ENCODE measurements around the gene CCDC15.

Gene CCDC15

DNA sequence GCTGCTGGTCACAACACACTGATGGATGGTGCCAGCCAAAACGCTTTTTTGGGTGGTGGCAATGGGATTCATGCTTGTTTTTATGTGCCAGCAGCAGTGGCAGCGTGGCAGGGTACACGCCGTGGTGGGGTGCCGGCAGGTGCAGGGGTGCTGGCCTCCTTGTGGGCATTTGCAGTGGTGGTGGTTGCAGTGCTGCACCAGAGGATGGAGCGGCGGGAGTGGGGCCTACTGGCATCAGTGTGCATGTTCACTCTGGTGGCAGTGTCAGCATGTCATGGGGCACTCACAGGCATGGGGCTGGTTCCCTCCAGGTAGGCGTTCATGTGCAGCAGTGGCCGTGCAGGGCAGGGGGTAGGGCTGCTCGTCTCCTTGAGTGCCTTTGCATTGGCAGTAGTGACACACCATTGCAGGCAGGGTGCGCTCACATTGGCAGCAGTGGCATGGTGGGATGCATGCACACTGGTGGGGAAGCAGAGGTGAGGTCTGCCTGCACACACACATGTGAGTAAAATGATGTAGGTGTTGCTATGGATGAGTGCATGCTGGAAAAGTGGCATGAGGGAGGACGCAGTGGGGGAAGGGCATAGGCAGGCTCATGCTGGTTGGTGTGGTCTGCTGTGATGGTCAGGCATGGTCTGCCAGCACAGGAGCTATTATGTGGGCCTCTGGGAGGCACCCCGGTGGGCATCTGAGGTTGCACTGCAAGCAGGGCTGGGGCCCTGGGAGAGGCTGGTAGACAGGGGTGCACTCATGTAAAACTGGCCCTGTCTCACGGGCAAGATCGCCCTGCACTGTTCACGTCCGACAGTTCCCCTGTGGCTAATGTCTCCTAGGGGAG lies 29.9 kb downstream of the CCDC15 start:
- TF ChIP-seq, protein P1, sequence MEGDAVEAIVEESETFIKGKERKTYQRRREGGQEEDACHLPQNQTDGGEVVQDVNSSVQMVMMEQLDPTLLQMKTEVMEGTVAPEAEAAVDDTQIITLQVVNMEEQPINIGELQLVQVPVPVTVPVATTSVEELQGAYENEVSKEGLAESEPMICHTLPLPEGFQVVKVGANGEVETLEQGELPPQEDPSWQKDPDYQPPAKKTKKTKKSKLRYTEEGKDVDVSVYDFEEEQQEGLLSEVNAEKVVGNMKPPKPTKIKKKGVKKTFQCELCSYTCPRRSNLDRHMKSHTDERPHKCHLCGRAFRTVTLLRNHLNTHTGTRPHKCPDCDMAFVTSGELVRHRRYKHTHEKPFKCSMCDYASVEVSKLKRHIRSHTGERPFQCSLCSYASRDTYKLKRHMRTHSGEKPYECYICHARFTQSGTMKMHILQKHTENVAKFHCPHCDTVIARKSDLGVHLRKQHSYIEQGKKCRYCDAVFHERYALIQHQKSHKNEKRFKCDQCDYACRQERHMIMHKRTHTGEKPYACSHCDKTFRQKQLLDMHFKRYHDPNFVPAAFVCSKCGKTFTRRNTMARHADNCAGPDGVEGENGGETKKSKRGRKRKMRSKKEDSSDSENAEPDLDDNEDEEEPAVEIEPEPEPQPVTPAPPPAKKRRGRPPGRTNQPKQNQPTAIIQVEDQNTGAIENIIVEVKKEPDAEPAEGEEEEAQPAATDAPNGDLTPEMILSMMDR (IDR thresholded peaks at IDR 0.05): no peak
- Histone ChIP-seq H3K9me3 (peaks cover 5% of the 10 kb centered on the region), H3K27me3 (no peaks in the 10 kb centered on the region), H3K36me3 (peaks cover 6% of the 10 kb centered on the region), H3K4me1 (ENCODE audit: control insufficient read depth in 1 of 2, insufficient read depth in 1 of 2, low read depth in 1 of 2, low read length in 1 of 2) (no peaks in the 10 kb centered on the region), H3K4me3 (ENCODE audit: low read depth in 1 of 2, low read length in 1 of 2) (no peak overlapping the region), H3K27ac (no peak overlapping the region)

GRCh38 chr11:124984512-124984854 lies 30.5 kb downstream of the CCDC15 start:
- Histone ChIP-seq H3K4me1 (ENCODE audit: control insufficient read depth in 1 of 2, insufficient read depth in 1 of 2, low read depth in 1 of 2, low read length in 1 of 2) (no peaks in the 10 kb centered on the region), H3K9me3 (peaks cover 5% of the 10 kb centered on the region), H3K27ac (no peak overlapping the region), H3K36me3 (peaks cover 6% of the 10 kb centered on the region), H3K27me3 (no peaks in the 10 kb centered on the region), H3K4me3 (ENCODE audit: low read depth in 1 of 2, low read length in 1 of 2) (no peak overlapping the region)
- TF ChIP-seq, protein P1 (IDR thresholded peaks at IDR 0.05): no peak

DNA sequence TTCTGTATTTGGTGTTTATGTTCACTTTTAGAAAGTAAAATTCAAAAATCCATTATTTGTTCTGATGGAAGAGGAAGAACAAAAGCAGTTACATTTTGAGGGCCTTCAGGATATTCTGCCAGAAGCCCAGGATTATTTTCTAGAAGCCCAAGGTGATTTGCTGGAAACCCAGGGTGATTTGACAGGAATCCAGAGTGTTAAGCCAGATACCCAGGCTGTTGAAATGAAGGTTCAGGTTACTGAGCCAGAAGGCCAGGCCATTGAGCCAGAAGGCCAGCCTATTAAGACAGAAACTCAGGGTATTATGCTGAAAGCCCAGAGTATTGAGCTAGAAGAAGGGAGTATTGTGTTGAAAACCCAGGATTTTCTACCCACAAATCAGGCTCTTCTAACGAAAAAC lies 33.1 kb downstream of the CCDC15 start:
- Histone ChIP-seq H3K4me3 (ENCODE audit: low read depth in 1 of 2, low read length in 1 of 2) (no peak overlapping the region), H3K4me1 (ENCODE audit: control insufficient read depth in 1 of 2, insufficient read depth in 1 of 2, low read depth in 1 of 2, low read length in 1 of 2) (no peaks in the 10 kb centered on the region), H3K9me3 (no peaks in the 10 kb centered on the region), H3K27ac (no peak overlapping the region), H3K36me3 (peaks cover 9% of the 10 kb centered on the region), H3K27me3 (no peaks in the 10 kb centered on the region)
- TF ChIP-seq, protein P1 (IDR thresholded peaks at IDR 0.05): no peak

GRCh38 chr11:124988063-124988462 lies 34.1 kb downstream of the CCDC15 start:
- H3K27ac ChIP-seq: no peak overlapping the region
- H3K9me3 ChIP-seq: no peaks in the 10 kb centered on the region
- TF ChIP-seq, protein P1 (IDR thresholded peaks at IDR 0.05): no peak
- peaks cover 9% of the 10 kb centered on the region for H3K36me3 ChIP-seq
- no peak overlapping the region for H3K4me3 ChIP-seq (ENCODE audit: low read depth in 1 of 2, low read length in 1 of 2)
- no peaks in the 10 kb centered on the region for H3K27me3 ChIP-seq
- no peaks in the 10 kb centered on the region for H3K4me1 ChIP-seq (ENCODE audit: control insufficient read depth in 1 of 2, insufficient read depth in 1 of 2, low read depth in 1 of 2, low read length in 1 of 2)

GRCh38 chr11:125001079-125001778 lies 47.2 kb downstream of the CCDC15 start:
- Histone ChIP-seq H3K27ac (no peak overlapping the region), H3K4me1 (ENCODE audit: control insufficient read depth in 1 of 2, insufficient read depth in 1 of 2, low read depth in 1 of 2, low read length in 1 of 2) (no peaks in the 10 kb centered on the region), H3K9me3 (no peaks in the 10 kb centered on the region), H3K4me3 (ENCODE audit: low read depth in 1 of 2, low read length in 1 of 2) (no peak overlapping the region), H3K36me3 (no peaks in the 10 kb centered on the region), H3K27me3 (no peaks in the 10 kb centered on the region)
- TF ChIP-seq, protein P1 (IDR thresholded peaks at IDR 0.05): no peak
